GM20431 (cell line): ENCODE results near the gene MMP1.

Experiments used
- in situ Hi-C: fragments of 300-500 bp; cut with MseI, MboI; formaldehyde crosslinking; loops from one replicate; pipeline ENCODE4 v1.15.0; 2020; ENCODE audit warnings: low sequenced_read_pairs; ENCODE audit not compliant: unreplicated experiment

MMP1 gene

GRCh38 chr11:102798012-102798746 lies at the start of gene MMP1:
Gene MMP1, minus strand, starts transcription at chr11:102798160. Its CDS starts 68 bp downstream, at chr11:102798092.
- in situ Hi-C loops, result no loop called here

GRCh38 chr11:102846292-102846691 lies 48.3 kb upstream of the MMP1 start:
- in situ Hi-C loops, result no loop called here

GRCh38 chr11:102843489-102843888 lies 45.5 kb upstream of the MMP1 start, which contains the start of gene MMP3:
Gene MMP3, minus strand, starts transcription at chr11:102843609. Its CDS starts 63 bp downstream, at chr11:102843546.
- in situ Hi-C loops, result no loop called here

- in situ Hi-C loops, result no loop called here
Measured at GRCh38 chr11:102842930-102843329, 45.0 kb upstream of the MMP1 start.

GRCh38 chr11:102840018-102840417 lies 42.1 kb upstream of the MMP1 start:
- in situ Hi-C loops, result no loop called here

- in situ Hi-C loops, result no loop called here
Measured at GRCh38 chr11:102837646-102838045, 39.7 kb upstream of the MMP1 start.

GRCh38 chr11:102837156-102837555 lies 39.2 kb upstream of the MMP1 start:
- in situ Hi-C loops, result no loop called here

- in situ Hi-C loops, result no loop called here
Measured at GRCh38 chr11:102836290-102836875, 38.4 kb upstream of the MMP1 start.

- in situ Hi-C loops, result no loop called here
Measured at GRCh38 chr11:102833731-102834130, 35.8 kb upstream of the MMP1 start.

- in situ Hi-C loops, result no loop called here
Measured at GRCh38 chr11:102832612-102833011, 34.7 kb upstream of the MMP1 start.

- in situ Hi-C loops, result no loop called here
Measured at GRCh38 chr11:102831489-102832440, 33.8 kb upstream of the MMP1 start.

- in situ Hi-C loops, result no loop called here
Measured at GRCh38 chr11:102831128-102831488, 33.1 kb upstream of the MMP1 start.

GRCh38 chr11:102830001-102830727 lies 32.2 kb upstream of the MMP1 start:
- in situ Hi-C loops, result no loop called here

GRCh38 chr11:102829316-102830000 lies 31.5 kb upstream of the MMP1 start:
- in situ Hi-C loops, result no loop called here

- in situ Hi-C loops, result no loop called here
Measured at GRCh38 chr11:102824556-102824955, 26.6 kb upstream of the MMP1 start.

- in situ Hi-C loops, result no loop called here
Measured at GRCh38 chr11:102819491-102819890, 21.5 kb upstream of the MMP1 start.

- in situ Hi-C loops, result no loop called here
Measured at GRCh38 chr11:102813484-102813883, 15.5 kb upstream of the MMP1 start.

- in situ Hi-C loops, result no loop called here
Measured at GRCh38 chr11:102812188-102812587, 14.2 kb upstream of the MMP1 start.

GRCh38 chr11:102810950-102811660 lies 13.1 kb upstream of the MMP1 start:
- in situ Hi-C loops, result no loop called here
